Stimulated activated CD8-positive, alpha-beta memory T cell treated with anti-CD3 and anti-CD28 coated beads, Interleukin-12 subunit alpha, Interleukin-12 subunit beta, amount 100 ng/mL, for 24 hours (primary cell): ENCODE data around the gene SPRYD3.
"Not testable (repeated sequence)": the region's sequence is repeated elsewhere in the genome, so short reads cannot be mapped to it uniquely, and the experiment has no call there.

Source experiments
- DNase-seq: peaks from one replicate; pipeline ENCODE4 v3.0.0-alpha.2; 2020; ENCODE audit errors: extremely low read depth

Gene SPRYD3

GRCh38 chr12:53079226-53080117 lies at the start of gene SPRYD3:
Gene SPRYD3 (minus strand): TSS chr12:53079390. CDS start chr12:53079333, 57 bp downstream.
- peak; percentile 85 for DNase-seq

DNA sequence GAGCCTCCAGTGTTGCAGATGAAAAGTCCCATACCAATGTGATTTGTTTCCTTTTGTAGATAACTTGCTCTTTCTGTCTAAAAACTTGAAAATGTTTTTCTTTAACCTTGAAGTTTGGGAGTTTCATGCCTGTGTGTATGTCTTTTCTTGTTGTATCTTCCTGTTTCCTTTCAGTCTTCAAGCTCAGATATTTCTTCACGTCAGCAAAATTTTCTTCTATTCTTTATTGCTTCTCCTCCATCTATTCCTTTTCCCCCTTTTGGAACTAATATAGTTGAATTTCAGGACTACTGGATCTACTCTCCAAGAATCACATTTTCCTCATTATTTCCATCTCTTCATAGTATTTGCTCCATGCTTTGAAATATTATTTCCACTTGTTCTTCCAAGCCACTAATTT lies 48.0 kb upstream of the SPRYD3 start:
- DNase-seq = no peak

DNA sequence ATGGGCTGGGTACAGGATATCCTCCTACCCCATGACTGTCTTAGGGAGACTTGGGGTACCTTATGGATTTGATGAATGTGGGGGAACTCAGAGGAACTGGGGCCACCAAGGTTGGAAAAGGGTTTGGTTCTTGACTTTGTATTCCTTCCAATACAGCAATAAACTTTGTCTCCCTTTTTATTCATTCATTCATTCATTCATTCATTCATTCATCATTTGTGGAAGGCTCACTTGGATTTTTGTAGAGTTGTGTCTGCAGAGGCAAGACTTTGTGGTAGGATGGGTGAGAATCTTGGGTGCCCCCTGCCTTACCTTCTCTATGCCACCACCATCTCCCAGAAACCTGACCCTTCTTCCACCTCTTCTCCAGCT lies 45.1 kb upstream of the SPRYD3 start:
- no peak for DNase-seq

GRCh38 chr12:53123578-53124351 lies 44.6 kb upstream of the SPRYD3 start:
- no peak for DNase-seq

DNA sequence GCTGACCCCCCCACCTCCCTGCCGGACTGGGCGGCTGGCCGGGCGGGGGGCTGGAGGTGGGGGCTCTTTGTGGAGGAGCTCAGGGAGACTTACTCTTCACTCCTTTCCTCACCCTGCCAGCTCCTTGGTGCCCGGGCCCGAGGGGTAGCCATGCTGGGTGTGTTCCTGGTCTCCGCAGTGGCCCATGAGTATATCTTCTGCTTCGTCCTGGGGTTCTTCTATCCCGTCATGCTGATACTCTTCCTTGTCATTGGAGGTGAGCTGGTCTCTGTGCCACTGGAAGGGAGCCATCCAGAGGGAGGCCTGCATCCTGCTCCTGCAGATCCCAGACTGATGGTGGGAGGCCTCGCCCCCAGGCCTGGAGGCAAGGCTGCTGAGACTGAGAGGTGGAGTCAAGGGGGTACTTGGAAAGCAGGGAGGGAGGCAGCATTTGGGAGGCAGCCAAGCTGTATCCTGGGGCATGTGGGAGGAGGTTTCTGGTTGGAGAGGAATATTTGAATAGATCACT lies 43.8 kb upstream of the SPRYD3 start:
- no peak for DNase-seq

DNA sequence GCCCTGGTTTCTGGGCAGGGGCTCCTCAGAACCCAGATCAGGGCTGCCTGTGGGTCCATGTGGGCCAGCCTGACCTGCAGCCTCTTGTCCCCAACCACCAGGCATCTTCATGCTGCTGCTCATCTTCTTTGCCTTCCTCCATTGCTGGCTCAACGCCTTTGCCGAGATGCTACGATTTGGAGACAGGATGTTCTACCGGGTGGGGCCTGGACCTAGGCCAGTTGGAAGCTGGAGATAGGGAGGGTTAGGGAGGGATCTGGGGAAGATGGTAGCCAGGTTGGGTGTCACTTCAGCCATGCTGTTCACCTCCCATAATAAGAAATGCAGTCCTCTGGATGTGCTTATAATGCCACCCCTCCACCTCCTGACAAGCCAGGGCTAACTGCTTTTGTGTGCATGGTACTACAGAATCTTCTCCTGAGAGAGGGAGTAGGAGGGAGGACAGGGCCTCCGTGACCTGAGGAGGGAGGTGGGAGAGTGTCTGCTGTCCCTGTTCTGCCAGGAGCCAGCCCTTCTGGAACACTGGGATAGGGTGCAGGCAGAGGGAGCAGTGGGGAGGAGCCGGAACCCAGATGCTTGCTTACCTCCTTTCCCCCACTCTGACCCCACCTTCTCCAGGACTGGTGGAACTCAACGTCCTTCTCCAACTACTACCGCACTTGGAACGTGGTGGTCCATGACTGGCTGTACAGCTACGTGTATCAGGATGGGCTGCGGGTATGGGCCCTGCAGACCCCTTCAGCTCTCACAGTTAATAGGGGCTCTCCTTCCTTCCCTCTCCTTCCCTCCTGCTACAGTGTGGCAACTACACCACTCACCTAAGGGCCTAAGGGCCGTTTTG lies 41.7 kb upstream of the SPRYD3 start:
- DNase-seq = no peak

- no peak for DNase-seq
Observed at GRCh38 chr12:53118751-53119300, 39.6 kb upstream of the SPRYD3 start.

- no peak for DNase-seq
Observed at GRCh38 chr12:53115891-53116648, 36.9 kb upstream of the SPRYD3 start.

DNA sequence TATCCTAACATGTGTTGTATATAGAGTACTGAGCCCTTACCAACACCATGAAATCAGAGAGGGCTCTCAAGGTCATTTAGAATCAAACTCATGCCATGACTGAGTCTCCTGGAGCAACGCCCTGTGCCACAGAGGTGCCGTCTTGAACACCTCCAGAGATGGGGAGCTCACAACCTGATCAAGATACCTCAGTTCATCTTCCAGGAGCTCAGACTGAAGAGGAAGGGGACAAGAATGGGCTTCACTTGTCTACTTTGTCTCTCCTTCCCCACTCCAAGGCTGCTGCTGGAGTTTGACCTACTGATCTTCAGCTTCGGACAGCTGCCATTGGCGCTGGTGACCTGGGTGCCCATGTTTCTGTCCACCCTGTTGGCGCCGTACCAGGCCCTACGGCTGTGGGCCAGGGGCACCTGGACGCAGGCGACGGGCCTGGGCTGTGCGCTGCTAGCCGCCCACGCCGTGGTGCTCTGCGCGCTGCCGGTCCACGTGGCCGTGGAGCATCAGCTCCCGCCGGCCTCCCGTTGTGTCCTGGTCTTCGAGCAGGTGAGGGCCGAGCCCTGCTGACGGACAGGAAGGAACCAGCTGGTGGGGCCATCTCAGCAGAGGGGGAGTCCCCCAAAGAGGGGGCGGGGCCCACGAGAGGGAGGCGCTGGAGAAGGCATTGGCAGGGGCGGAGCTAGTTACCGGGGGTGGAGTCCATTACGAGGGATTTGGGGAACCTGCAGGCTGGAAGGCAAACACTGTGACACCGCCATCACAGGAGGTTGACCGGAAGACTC lies 36.1 kb upstream of the SPRYD3 start:
- DNase-seq = no peak

GRCh38 chr12:53113951-53114350 lies 34.8 kb upstream of the SPRYD3 start:
- DNase-seq = no peak

DNA sequence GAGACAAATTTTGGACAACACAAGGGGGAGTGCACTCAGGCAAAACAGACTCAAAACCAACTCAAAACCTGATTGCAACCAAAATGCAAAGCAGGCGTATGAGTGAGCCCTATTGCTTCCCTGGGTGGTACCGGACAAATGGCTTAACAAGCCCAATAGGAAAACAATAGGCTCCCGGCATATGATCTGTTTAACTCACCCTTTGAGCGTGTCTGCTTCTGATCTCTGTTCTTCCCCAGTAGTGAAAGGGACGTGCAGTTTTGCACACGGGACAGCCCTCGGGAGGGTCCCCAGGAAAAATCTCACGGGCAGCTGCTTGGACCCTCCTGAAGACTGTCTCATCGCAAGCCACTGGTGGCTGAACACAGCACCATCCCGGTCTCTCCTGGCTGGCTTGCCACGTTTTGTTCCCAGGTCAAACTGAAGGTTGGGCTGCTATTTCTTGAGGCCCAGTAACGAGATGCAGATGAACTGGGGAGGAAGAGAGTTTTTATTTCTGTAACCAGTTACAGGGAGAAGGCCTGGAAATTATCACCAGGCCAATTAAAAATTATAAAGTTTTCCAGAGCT lies 34.0 kb upstream of the SPRYD3 start:
- no peak for DNase-seq

DNA sequence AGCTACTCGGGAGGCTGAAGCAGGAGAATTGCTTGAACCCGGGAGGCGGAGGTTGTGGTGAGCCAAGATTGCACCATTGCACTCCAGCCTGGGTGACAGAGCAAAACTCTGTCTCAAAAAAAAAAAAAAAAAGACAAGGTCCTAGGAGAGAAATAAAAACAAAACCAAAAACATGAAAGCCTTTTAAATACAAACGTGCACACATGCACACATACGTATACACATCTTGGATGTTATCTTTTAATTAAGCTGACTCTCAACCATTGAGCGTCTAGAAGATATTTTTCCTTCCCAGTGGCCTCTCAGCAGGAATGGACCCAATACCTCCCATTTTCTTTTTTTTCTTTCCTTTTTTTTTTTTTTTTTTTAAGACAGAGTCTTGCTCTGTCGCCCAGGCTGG lies 33.2 kb upstream of the SPRYD3 start:
- DNase-seq = not testable (repeated sequence)

GRCh38 chr12:53107122-53107521 lies 27.9 kb upstream of the SPRYD3 start:
- DNase-seq = no peak

- DNase-seq = no peak
Observed at GRCh38 chr12:53105712-53106439, 26.7 kb upstream of the SPRYD3 start.

DNA sequence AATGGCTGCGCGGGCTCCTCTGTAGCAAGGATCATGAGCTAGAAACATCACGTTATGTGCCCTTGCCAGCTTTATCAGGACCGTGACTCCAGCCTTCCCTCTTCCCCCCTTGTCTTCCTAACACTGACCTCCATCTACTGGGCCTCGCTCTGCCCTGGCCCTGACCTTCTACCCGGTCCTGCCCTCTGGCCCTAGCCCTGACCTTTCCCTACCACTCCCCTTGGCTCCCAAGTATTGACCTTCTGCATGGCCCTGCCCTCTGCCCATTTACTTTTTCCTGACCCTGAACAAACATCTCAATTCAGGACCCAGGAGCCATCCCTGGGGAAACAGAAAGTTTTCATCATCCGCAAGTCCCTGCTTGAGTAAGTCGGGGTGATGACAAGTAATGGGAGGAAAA lies 26.1 kb upstream of the SPRYD3 start:
- DNase-seq = no peak

- DNase-seq = no peak
Observed at GRCh38 chr12:53103860-53104305, 24.7 kb upstream of the SPRYD3 start.

GRCh38 chr12:53102883-53103807 lies 24.0 kb upstream of the SPRYD3 start, which contains the start of gene SOAT2:
Gene SOAT2 (plus strand): TSS chr12:53103486. CDS start chr12:53103578, 92 bp downstream.
- DNase-seq = peak; percentile 31
